ENCODE results near the gene DUSP11. TPM values are rescaled to one million over a fixed set of nuclear protein-coding genes. Genes with fewer than 3 reads are reported as not detected.

Gene DUSP11
- total and polyA plus RNA-seq, 9 of the 15 experiments (the other 6 are each of a cell fraction or from before 2014, with no cell fraction given), result 20.7 to 79.8 (median 29.3) TPM

DNA sequence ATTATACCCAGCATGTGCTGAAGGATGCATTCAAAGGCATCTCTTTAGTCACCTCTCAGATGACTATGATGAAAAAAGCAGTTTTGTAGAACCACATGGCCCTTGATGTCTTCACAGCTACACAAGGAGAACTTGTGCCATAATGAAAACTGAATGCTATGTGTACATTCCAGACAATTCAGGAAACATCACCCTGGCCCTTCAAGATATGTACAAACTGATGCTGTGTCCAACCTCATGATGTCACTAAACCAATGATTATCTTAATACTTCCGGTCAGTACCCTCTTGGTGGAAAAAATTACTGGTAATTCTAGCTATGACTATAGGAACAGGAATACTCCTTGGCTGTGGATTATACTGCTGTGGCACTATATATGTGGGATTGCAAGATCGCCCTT, 20.0 kb downstream of the DUSP11 start (continued):
- no peak for TF ChIP-seq SMAD1 (IDR thresholded peaks at IDR 0.05; ENCODE audit: low read depth, low read length, partially characterized antibody)
- no peak for TF ChIP-seq KDM4B (IDR thresholded peaks at IDR 0.05; ENCODE audit: borderline replicate concordance in 2 of 2, low read depth in 1 of 2)

DNA sequence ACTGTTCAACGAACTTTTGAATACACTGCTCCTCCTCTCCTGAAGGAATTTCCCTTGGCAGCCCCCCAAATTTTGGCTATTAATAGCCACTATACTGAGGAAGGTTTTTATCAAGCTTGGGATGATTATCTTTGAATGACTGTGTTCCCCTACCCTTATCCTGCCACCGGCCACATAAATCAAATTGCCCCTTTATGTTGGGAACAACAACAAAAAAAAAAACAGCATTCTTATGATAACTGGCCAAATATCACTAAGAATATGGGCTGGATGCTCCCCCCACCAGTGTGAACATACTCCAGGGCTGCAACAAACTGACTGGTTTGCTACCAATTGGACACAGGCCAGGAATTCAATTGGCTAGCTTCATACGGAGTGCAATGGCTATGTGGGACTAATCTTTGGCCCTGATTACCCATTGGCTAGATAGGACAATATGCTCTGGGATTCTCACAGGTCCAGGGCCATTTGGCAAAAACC, 20.6 kb downstream of the DUSP11 start:
- no peak overlapping the region for H2AFZ ChIP-seq (ENCODE audit: low read depth, low read length)
- H3K27ac ChIP-seq (ENCODE audit: extremely low read depth, low read depth, low read length), result no peak overlapping the region
- no peak for DNase-seq (ENCODE audit: extremely low read depth in 1 of 4, low spot score in 3 of 4)
- H3K36me3 ChIP-seq (ENCODE audit: control insufficient read depth, insufficient read depth, low read length), result peaks cover 42% of the 10 kb centered on the region
- no peaks in the 10 kb centered on the region for H3K79me2 ChIP-seq (ENCODE audit: control insufficient read depth, insufficient read depth, low read length)
- ATAC-seq, result no peak
- TF ChIP-seq PPARD (CRISPR knock-in tag; IDR thresholded peaks at IDR 0.05), result no peak
- no peak for TF ChIP-seq ARID2 (IDR thresholded peaks at IDR 0.05)
- no peak for TF ChIP-seq NBN (IDR thresholded peaks at IDR 0.05; ENCODE audit: low read depth)
- no peak for TF ChIP-seq TRIM24 (IDR thresholded peaks at IDR 0.05)
- TF ChIP-seq ZNF282 (CRISPR knock-in tag; IDR thresholded peaks at IDR 0.05), result no peak
- no peak for TF ChIP-seq SMARCB1 (IDR thresholded peaks at IDR 0.05; ENCODE audit: insufficient read length, low read depth)
- TF ChIP-seq SMARCC2 (IDR thresholded peaks at IDR 0.05; ENCODE audit: low read depth), result no peak
- 0 out of 2 replicates have a peak, but pooled peaks have one; percentile 5 for TF ChIP-seq NFIC (IDR thresholded peaks at IDR 0.05)
- no peak for TF ChIP-seq ZKSCAN8 (CRISPR knock-in tag; IDR thresholded peaks at IDR 0.05)
- H3K4me3 ChIP-seq, result no peak overlapping the region
- no peaks in the 10 kb centered on the region for H3K27me3 ChIP-seq (ENCODE audit: control insufficient read depth in 2 of 2, insufficient read depth in 2 of 2, low read length in 2 of 2)
- no peak overlapping the region for H3K4me2 ChIP-seq (ENCODE audit: insufficient read depth, low read length)
- H3K9me3 ChIP-seq (replicated peaks; ENCODE audit: control insufficient read depth, insufficient read depth, low read depth, low read length), result no peaks in the 10 kb centered on the region
- in situ Hi-C loops (cut with MboI) (no loop called here), intact Hi-C loops (cut with micrococcal nuclease) (no loop called here)
- H3K9me1 ChIP-seq (ENCODE audit: control insufficient read depth, insufficient read depth, low read length), result no peaks in the 10 kb centered on the region
- WGBS (ENCODE audit: insufficient coverage, low coverage, missing lambda C conversion rate), result 19% methylated on average over 3 of the region's 3 CpGs
- CTCF ChIA-PET (ENCODE audit: low intra/inter-chr PET ratio), result no interaction called here
- no TSS peak for BruUV-seq (replicated peaks)
- no peak overlapping the region for H3K9ac ChIP-seq (ENCODE audit: insufficient read depth in 1 of 2, low read depth in 2 of 2, low read length in 2 of 2)
- H4K20me1 ChIP-seq (replicated peaks; ENCODE audit: control insufficient read depth, insufficient read depth, low read length), result no peaks in the 10 kb centered on the region
- no peak for FAIRE-seq
- no peaks in the 10 kb centered on the region for H3K4me1 ChIP-seq (replicated peaks in 1 of 2; ENCODE audit: control insufficient read depth in 2 of 2, insufficient read depth in 2 of 2, low read length in 2 of 2)
- POLR2A ChIA-PET, result interaction anchor here (0.7 to 1.0 kb wide), 3 partner anchors 11 to 436 kb away, joined by 3 to 4 read pairs (median 4); no protein-coding TSS in a partner anchor
